Fibroblast of lung (primary cell): ENCODE results near the gene APC2.

Experiments
- CTCF ChIP-seq, 2 donors: IDR thresholded peaks in 1 of 2; conservative IDR thresholded peaks in 1 of 2; 1 replicate in 1 of 2; 2 replicates in 1 of 2; pipeline ENCODE4 v1.5.1; 2011 to 2012; ENCODE audit warnings: low read length in 2 of 2, control low read depth in 1 of 2, inconsistent platforms in 1 of 2, low read depth in 1 of 2, mild to moderate bottlenecking in 1 of 2
- EZH2 ChIP-seq: IDR thresholded peaks from 2 replicates; pipeline ENCODE4 v1.5.1; 2012; ENCODE audit warnings: low read length, control low read depth, mild to moderate bottlenecking; ENCODE audit errors: missing control alignments

- no peak for TF ChIP-seq EZH2
- no peak for TF ChIP-seq CTCF (conservative IDR thresholded peaks at IDR 0.05 in 1 of 2, IDR thresholded peaks at IDR 0.05 in 1 of 2; ENCODE audit: low read depth in 1 of 2, low read length in 2 of 2)
Measured at GRCh38 chr19:1438933-1439354, 11.0 kb upstream of the APC2 start.
